Fibroblast of villous mesenchyme (primary cell): ENCODE results near the gene NCDN. TPM values are rescaled to one million over a fixed set of nuclear protein-coding genes. Genes with fewer than 3 reads are reported as not detected.

ENCODE experiments used
- DNase-seq: peaks from one replicate; pipeline ENCODE4 v3.0.0-alpha.2; 2010; ENCODE audit warnings: low read depth
- H3K4me3 ChIP-seq: 2 replicates; pipeline ENCODE4 v1.5.1; 2011; ENCODE audit warnings: low read depth, mild to moderate bottlenecking, low read length
- total RNA-seq: library from RNA; depleted of rRNA; stranded (reverse); fragments of >200 nt; gene quantifications from 2 replicates; pipeline ENCODE4 v1.2.3, GENCODE V29; 2012
- TF ChIP-seq, protein P1 (sequence below): IDR thresholded peaks from 2 replicates; pipeline ENCODE4 v1.5.1; 2012; ENCODE audit warnings: low read depth, mild to moderate bottlenecking, low read length; ENCODE audit not compliant: insufficient read depth

NCDN gene
- total RNA-seq, 1 donor: 21.6 TPM

DNA sequence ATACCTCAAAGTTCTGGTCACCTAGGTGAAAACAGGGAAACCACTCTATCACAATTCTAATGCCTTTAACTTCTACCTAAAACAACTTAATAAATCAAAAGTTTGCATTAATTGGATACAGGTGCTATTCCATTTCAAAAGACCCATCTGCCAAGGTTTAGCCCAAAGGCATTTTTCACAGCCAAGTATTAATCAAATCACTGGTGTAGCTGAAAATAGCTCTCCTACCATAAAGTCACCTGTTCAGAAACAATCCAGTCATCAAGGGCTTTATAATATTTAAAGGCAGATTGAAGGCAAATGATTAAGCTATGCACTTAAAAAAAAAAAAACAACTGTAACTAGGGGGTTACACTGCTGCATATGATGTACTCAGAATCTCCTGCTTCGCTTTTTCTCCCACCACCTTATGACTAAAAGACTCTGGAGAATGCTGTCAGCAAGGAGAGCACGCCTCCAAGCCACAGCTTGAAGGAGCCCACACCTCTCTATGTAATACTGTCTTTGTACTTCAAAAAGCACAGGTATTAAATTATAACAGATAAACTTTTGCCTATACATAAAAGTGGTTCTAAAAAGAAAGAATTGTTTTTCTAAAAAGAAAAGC lies 20.9 kb upstream of the NCDN start:
- TF ChIP-seq, protein P1, sequence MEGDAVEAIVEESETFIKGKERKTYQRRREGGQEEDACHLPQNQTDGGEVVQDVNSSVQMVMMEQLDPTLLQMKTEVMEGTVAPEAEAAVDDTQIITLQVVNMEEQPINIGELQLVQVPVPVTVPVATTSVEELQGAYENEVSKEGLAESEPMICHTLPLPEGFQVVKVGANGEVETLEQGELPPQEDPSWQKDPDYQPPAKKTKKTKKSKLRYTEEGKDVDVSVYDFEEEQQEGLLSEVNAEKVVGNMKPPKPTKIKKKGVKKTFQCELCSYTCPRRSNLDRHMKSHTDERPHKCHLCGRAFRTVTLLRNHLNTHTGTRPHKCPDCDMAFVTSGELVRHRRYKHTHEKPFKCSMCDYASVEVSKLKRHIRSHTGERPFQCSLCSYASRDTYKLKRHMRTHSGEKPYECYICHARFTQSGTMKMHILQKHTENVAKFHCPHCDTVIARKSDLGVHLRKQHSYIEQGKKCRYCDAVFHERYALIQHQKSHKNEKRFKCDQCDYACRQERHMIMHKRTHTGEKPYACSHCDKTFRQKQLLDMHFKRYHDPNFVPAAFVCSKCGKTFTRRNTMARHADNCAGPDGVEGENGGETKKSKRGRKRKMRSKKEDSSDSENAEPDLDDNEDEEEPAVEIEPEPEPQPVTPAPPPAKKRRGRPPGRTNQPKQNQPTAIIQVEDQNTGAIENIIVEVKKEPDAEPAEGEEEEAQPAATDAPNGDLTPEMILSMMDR: no peak
- DNase-seq: no peak
- H3K4me3 ChIP-seq: no peak overlapping the region

DNA sequence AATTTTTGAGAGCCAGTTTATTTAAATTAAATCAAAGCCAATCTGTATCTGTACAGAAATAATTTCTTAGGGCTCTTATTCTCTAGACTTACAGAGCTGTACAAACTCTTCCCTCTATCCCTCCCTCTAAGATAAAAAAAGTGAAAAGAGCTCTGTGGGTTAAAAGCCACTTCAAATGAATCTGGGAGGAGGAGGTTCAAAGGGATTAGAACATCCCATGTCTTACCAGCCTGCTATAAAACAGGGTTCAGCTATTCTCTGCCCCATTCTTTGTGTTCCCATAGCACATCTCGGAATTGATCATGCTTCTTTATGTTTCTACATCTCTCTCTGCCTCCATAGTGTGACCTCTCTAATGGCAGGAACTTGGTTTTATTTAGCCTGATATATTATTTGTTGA lies 19.8 kb upstream of the NCDN start:
- TF ChIP-seq, protein P1: no peak
- no peak for DNase-seq
- no peak overlapping the region for H3K4me3 ChIP-seq

DNA sequence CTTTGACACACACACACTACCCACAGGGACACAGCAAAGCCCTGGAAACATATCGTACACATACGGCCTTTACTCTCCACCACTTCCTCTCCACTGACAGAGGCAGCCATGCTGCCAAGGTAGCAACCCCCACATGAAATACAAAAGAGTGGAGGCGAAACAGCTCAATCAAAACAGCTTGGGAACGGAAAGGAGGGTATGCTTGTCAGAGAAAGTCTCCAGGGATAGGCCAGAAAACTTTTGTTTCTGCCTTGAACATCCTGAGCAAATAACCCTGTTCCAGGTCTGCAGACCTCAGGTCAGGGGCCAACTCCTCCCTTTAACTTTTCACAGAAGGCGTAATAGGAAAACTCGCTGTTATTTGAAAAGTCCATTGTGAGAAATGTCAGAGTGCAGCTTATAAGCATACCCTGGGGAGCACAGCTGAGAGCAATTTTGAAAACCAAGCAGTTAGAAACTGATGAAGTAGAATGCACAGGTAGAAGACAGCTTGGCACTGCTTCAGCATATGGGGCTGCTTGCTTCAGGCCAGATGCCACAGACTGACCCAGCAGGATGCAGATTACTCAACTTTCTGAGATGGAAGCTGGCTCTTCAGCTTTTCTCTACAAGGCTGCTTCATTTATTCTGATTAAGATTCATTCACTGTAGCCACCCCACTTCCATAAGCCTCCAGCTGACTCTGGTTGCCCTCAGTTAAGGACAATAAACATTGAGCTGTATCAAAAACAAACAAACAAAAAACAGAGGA lies 18.4 kb upstream of the NCDN start:
- H3K4me3 ChIP-seq: no peak overlapping the region
- TF ChIP-seq, protein P1: no peak
- DNase-seq: peak; percentile 41

GRCh38 chr1:35539824-35540261 lies 17.8 kb upstream of the NCDN start:
- peak; percentile 54 for DNase-seq
- TF ChIP-seq, protein P1: no peak
- no peak overlapping the region for H3K4me3 ChIP-seq

GRCh38 chr1:35544976-35545375 lies 12.6 kb upstream of the NCDN start:
- TF ChIP-seq, protein P1: peak; percentile 41
- DNase-seq: peak; percentile 85
- no peak overlapping the region for H3K4me3 ChIP-seq

- TF ChIP-seq, protein P1: no peak
- DNase-seq: no peak
- no peak overlapping the region for H3K4me3 ChIP-seq
These were observed 11.0 kb upstream of the NCDN start for GRCh38 chr1:35546614-35547013.
